HG03095 (cell line): ENCODE results near the gene CCM2.

Experiments
- ATAC-seq: cut with Tn5 transposase; IDR thresholded peaks from one replicate; pipeline ENCODE4 v1.9.1; 2021; ENCODE audit warnings: moderate library complexity; ENCODE audit not compliant: unreplicated experiment

CCM2 gene

GRCh38 chr7:45061806-45062425 lies 61.9 kb downstream of the CCM2 start:
- ATAC-seq, result no peak

GRCh38 chr7:45064047-45064725 lies 64.2 kb downstream of the CCM2 start:
- no peak for ATAC-seq

DNA sequence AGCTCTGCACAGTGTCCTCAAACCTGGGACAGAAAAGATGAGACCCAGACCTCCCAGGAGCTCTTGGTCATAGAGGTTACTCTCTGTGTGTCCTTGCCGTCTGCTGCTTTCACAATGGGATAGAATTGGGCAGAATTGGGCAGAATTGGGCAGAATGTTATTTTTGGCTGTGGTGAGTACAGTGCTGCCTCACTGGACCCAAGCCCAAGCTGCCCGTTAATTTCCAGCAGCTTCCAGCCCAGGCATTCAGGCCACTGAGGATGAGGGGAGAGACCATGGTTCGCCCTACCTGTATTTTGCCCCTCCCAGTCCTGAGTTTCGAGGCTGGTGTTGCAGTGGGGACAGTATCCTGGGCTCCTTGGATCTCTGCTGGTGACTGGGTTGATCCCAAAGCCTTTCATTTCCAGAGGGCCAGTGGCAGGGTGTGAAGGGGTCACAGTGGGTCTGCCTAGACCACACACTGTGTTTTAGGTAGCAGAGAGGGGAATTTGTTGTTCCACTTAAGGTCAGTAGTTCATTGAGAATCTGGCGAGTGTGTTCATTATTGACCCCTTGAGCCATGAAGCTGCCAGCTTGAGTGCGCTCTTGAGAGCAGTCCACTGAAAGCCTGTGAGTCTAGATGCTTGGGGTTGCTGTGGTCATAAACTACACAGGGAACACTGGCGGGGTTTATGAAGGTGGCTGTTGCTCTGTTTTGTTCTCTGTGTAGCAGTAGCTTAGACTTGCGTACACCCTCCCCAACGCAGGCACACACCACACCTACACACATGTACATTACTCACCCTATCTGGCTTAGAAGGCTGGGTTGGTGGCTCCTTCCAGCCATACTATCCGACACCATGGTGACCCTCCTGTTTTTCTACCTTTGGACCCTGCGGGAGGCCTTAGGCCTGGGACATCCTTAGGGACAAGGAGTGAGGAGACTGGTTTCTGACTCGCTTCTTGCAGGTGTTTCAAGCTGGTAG lies 65.3 kb downstream of the CCM2 start:
- ATAC-seq, result no peak

DNA sequence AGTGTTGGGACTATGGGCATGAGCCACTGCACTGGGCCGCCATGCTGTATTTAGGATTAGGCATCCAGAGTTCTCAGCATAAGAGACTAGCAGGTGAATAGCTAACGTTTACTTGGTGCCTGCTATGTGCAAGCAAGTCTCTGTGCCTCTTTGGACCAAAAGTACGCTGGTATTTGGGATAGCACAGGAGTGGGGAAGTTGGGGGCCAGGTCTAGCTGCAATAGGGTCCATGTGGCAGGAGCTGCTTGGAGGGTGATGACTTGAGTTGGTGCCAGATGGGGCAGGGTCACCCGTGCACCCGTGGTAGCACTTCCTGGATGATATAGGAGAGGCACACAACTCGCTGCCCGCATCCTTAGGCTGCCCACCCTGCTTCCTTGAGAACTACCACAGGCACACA lies 66.4 kb downstream of the CCM2 start:
- no peak for ATAC-seq

GRCh38 chr7:45067582-45067981 lies 67.6 kb downstream of the CCM2 start:
- ATAC-seq, result no peak

GRCh38 chr7:45068236-45069023 lies 68.4 kb downstream of the CCM2 start:
- no peak for ATAC-seq

- ATAC-seq, result no peak
Measured at GRCh38 chr7:45069444-45070253, 69.6 kb downstream of the CCM2 start.

DNA sequence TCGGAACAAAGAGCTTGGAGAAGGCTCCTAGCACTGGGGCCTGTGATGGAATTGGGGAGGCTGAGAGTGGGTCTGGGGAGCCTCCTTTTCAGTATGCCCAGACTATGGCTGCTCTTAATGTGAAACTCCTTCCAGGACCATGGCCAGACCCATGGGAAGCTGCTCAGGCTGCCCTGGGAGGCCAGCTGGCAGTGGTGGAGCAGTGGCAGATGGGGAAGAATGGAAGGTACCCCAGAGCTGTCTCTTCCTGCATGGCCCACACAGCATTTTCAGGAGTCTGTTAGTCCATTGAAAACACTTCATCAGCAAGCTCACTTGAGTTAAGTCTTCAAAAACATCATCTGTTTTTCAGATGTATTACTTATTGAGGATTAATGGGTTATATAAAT lies 70.2 kb downstream of the CCM2 start:
- ATAC-seq, result no peak

GRCh38 chr7:45071528-45071927 lies 71.5 kb downstream of the CCM2 start:
- no peak for ATAC-seq

- no peak for ATAC-seq
Measured at GRCh38 chr7:45072131-45073030, 72.4 kb downstream of the CCM2 start.

GRCh38 chr7:45073031-45073785 lies 73.2 kb downstream of the CCM2 start:
- ATAC-seq, result no peak

DNA sequence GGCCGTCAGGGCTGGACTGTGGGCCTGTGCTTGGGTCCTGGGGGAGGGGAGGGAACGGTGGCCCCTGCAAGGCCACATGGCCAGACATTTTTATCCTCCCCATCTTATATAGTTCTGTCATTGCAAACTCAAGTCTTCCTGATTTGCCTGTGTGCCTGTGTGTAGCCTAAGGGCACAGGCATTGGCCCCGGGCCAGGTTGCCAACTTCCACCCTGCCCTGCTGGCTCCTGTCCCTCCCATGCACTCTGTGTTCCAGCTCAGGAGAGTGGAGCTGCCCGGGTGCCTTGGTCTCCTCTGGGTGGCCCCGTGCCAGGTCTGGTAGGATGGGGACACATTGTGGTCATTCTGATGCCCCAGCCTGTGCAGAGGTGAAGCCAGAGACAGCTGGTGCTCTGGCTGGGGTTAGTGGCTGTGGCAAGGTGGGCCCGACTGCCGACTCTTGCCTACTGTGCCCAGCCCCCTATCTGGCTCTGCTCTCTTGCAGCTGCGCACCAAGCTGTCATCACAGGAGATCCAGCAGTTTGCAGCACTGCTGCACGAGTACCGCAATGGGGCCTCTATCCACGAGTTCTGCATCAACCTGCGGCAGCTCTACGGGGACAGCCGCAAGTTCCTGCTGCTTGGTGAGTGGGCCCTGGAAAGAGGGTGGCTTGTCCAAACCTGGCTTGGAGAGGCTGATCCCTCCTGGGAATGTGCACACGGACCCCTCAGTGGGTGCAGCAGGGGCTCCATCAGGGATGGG lies 74.0 kb downstream of the CCM2 start:
- no peak for ATAC-seq

DNA sequence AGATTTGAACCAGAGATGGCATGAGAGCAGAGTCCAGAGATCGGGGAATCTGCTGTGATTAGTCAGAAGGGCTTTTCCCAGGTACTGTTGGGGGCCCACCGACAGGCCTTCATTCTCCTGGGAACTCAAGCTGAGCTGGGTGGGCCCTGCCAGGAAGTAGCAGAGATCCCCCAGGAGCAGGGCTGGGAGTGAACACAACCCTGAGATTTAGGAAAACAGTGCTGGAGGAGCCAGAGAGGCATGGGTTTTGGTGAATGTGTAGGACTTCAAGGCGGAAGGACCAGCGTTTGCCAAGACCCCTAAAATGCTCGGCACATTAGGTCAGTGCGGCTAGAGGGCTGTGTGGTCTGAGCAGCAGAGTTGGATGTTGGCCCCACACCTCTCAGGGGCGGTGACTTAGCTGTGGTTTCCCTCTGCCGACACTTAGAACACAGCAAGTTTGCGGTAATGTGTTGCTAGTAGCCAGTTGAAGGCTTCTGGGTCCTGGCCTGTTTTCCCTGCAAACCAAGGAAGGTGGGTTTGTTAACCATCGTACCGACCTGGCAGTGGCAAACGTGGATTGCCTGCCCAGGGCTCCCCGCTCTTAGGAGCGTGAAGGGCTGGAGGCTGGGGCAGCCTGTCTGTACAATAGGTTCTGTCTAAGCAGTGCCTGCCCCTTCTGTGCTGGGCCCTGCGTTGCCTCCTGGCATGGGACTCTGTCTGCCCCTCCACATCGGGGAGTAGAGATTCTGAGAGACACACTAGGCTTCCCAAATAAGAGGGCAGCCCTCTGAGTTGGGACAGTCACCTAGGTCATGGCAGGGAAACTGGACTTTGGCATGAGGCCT lies 74.7 kb downstream of the CCM2 start:
- ATAC-seq, result no peak

GRCh38 chr7:45075355-45075644 lies 75.3 kb downstream of the CCM2 start:
- ATAC-seq, result no peak

DNA sequence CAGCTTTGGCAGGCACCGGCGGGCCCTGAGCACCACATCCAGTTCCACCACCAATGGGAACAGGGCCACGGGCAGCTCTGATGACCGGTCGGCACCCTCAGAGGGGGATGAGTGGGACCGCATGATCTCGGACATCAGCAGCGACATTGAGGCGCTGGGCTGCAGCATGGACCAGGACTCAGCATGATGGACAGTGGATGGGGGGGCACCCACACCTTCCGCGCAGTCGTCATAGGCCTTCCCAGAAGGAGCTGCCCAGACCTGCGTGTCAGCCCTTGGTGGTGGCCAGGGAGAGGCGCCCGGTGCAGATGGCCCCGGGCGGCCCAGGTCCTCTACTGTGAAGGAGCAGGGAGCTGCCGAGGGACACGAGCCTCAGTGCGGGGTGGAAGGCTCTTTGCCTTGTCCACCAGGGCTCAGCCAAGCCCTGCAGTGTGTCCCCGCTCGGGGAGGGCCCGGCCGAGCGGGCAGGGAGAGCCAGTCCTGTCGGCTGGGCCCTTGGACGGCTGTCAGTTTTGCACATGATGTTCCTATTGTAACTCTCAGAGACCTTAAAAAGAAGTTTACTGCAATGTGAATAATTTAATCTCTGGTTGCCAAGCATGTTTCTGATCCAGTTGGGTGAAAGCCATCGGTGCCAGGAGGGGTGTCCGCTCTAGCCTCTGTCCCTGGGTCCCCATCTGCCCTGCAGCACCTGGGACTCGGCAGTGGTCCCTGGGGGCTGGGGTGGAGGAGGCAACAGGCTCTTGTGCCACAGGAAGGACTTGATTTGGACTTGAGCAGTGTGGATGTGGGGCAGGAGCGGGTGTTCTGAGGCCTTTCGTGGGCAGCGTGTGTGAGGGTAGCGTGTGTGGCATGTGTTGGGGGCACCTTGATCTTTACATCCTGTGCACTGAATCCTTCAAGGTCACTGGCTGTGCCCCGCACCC lies 76.1 kb downstream of the CCM2 start:
- ATAC-seq, result no peak

GRCh38 chr7:45076946-45077345 lies 76.9 kb downstream of the CCM2 start:
- no peak for ATAC-seq
